H9 (cell line): ENCODE results near the gene UNC5A. TPM values are rescaled to one million over a fixed set of nuclear protein-coding genes. Genes with fewer than 3 reads are reported as not detected.

Source experiments
- DNase-seq: peaks from one replicate; pipeline ENCODE4 v3.0.0-alpha.2; 2017
- H2AFZ ChIP-seq: one replicate; pipeline ENCODE4 v1.6.1; 2013; ENCODE audit warnings: mild to moderate bottlenecking, low read length, control low read depth, moderate library complexity
- H2AK5ac ChIP-seq: 2 replicates; pipeline ENCODE4 v1.6.1; 2013; ENCODE audit warnings: low read length, control low read depth, mixed read lengths; ENCODE audit not compliant: insufficient read length
- H2BK120ac ChIP-seq: one replicate; pipeline ENCODE4 v1.6.1; 2013; ENCODE audit warnings: low read depth, mild to moderate bottlenecking, low read length, control low read depth, inconsistent platforms; ENCODE audit not compliant: poor library complexity, severe bottlenecking
- H2BK12ac ChIP-seq: 2 replicates; pipeline ENCODE4 v1.6.1; 2013; ENCODE audit warnings: low read length, control low read depth, mixed read lengths, low read depth; ENCODE audit not compliant: insufficient read length
- H2BK15ac ChIP-seq: 2 replicates; pipeline ENCODE4 v1.6.1; 2013; ENCODE audit warnings: low read depth, low read length, control low read depth
- H2BK20ac ChIP-seq: one replicate; pipeline ENCODE4 v1.6.1; 2013; ENCODE audit warnings: low read depth, mild to moderate bottlenecking, low read length, control low read depth, inconsistent platforms; ENCODE audit not compliant: poor library complexity, severe bottlenecking
- H2BK5ac ChIP-seq: 2 replicates; pipeline ENCODE4 v1.6.1; 2013; ENCODE audit warnings: low read length, control low read depth, mixed read lengths; ENCODE audit not compliant: insufficient read length
- H3K14ac ChIP-seq: 2 replicates; pipeline ENCODE4 v1.6.1; 2013; ENCODE audit warnings: low read length, control low read depth; ENCODE audit not compliant: insufficient read depth
- H3K18ac ChIP-seq: 2 replicates; pipeline ENCODE4 v1.6.1; 2013; ENCODE audit warnings: low read depth, mild to moderate bottlenecking, mixed read lengths, low read length, control low read depth; ENCODE audit not compliant: insufficient read length
- H3K23ac ChIP-seq: 2 replicates; pipeline ENCODE4 v1.6.1; 2013; ENCODE audit warnings: low read length, control low read depth, mixed read lengths, low read depth; ENCODE audit not compliant: insufficient read length
- H3K23me2 ChIP-seq: 2 replicates; pipeline ENCODE4 v1.6.1; 2013; ENCODE audit warnings: low read depth, mild to moderate bottlenecking, mixed read lengths, low read length, control low read depth; ENCODE audit not compliant: insufficient read length, poor library complexity, severe bottlenecking
- H3K27ac ChIP-seq: 2 replicates; pipeline ENCODE4 v1.5.1; 2013; ENCODE audit warnings: low read length, control low read depth, mixed read lengths, low read depth; ENCODE audit not compliant: insufficient read length
- H3K27me3 ChIP-seq: 2 replicates; pipeline ENCODE4 v1.6.1; 2013; ENCODE audit warnings: low read length, control low read depth, inconsistent platforms; ENCODE audit not compliant: insufficient read depth
- H3K4ac ChIP-seq: 2 replicates; pipeline ENCODE4 v1.6.1; 2013; ENCODE audit warnings: low read depth, mild to moderate bottlenecking, control low read depth, inconsistent platforms, low read length, moderate library complexity
- H3K4me1 ChIP-seq: 2 replicates; pipeline ENCODE4 v1.6.1; 2013; ENCODE audit warnings: low read length, control low read depth, inconsistent platforms; ENCODE audit not compliant: insufficient read depth
- H3K4me2 ChIP-seq: 2 replicates; pipeline ENCODE4 v1.6.1; 2013; ENCODE audit warnings: low read length, control low read depth, mixed read lengths; ENCODE audit not compliant: insufficient read length, insufficient read depth
- H3K56ac ChIP-seq: 2 replicates; pipeline ENCODE4 v1.6.1; 2013; ENCODE audit warnings: low read depth, mild to moderate bottlenecking, mixed read lengths, low read length, control low read depth; ENCODE audit not compliant: insufficient read length
- H3K79me1 ChIP-seq: 2 replicates; pipeline ENCODE4 v1.6.1; 2013; ENCODE audit warnings: low read depth, mild to moderate bottlenecking, moderate library complexity, low read length, control low read depth, inconsistent platforms; ENCODE audit not compliant: insufficient read depth, poor library complexity, severe bottlenecking
- H3K79me2 ChIP-seq: 2 replicates; pipeline ENCODE4 v1.6.1; 2013; ENCODE audit warnings: low read length, control low read depth, inconsistent platforms; ENCODE audit not compliant: insufficient read depth
- H3K9ac ChIP-seq: 2 replicates; pipeline ENCODE4 v1.6.1; 2013; ENCODE audit warnings: low read length, control low read depth, mixed read lengths; ENCODE audit not compliant: insufficient read length; ENCODE audit errors: extremely low read depth
- H3K9me3 ChIP-seq: one replicate; pipeline ENCODE4 v1.6.1; 2013; ENCODE audit warnings: low read depth, low read length, inconsistent platforms; ENCODE audit not compliant: control insufficient read depth
- H3T11ph ChIP-seq: one replicate; pipeline ENCODE4 v1.6.1; 2013; ENCODE audit warnings: mild to moderate bottlenecking, low read length, control low read depth, inconsistent platforms
- H4K20me1 ChIP-seq: one replicate; pipeline ENCODE4 v1.6.1; 2013; ENCODE audit not compliant: control insufficient read depth, insufficient read length, insufficient read depth
- H4K5ac ChIP-seq: 2 replicates; pipeline ENCODE4 v1.6.1; 2013; ENCODE audit warnings: low read depth, mild to moderate bottlenecking, mixed read lengths, low read length, control low read depth; ENCODE audit not compliant: insufficient read length
- H4K8ac ChIP-seq: replicated peaks from 2 replicates; pipeline ENCODE4 v1.6.1; 2013; ENCODE audit warnings: low read length, control low read depth, mixed read lengths, low read depth; ENCODE audit not compliant: insufficient read length
- H4K91ac ChIP-seq: 2 replicates; pipeline ENCODE4 v1.6.1; 2013; ENCODE audit warnings: low read depth, mild to moderate bottlenecking, moderate library complexity, mixed read lengths, low read length, control low read depth; ENCODE audit not compliant: insufficient read length
- H3K27ac Mint-ChIP-seq, 3 experiments: 2 replicates in 2 of 3; 3 replicates in 1 of 3; pipeline ENCODE4 v1.8.0; 2020 to 2021; ENCODE audit warnings: mixed read lengths in 3 of 3, mild to moderate bottlenecking in 1 of 3, moderate library complexity in 1 of 3
- H3K27me3 Mint-ChIP-seq: 2 replicates; pipeline ENCODE4 v1.8.0; 2021; ENCODE audit warnings: low read depth, mild to moderate bottlenecking, moderate library complexity, mixed read lengths
- H3K36me3 Mint-ChIP-seq, 3 experiments: 2 replicates in 2 of 3; 3 replicates in 1 of 3; pipeline ENCODE4 v1.8.0; 2020 to 2021; ENCODE audit warnings: low read depth in 3 of 3, mixed read lengths in 3 of 3; ENCODE audit not compliant: insufficient read depth in 1 of 3
- H3K4me1 Mint-ChIP-seq, 2 experiments: 2 replicates each; pipeline ENCODE4 v1.8.0; 2020; ENCODE audit warnings: mixed read lengths in 2 of 2
- H3K4me3 Mint-ChIP-seq, 2 experiments: 2 replicates in 1 of 2; 3 replicates in 1 of 2; pipeline ENCODE4 v1.8.0; 2020 to 2021; ENCODE audit warnings: mild to moderate bottlenecking in 2 of 2, mixed read lengths in 2 of 2, moderate library complexity in 1 of 2
- H3K9me3 Mint-ChIP-seq, 2 experiments: 2 replicates in 1 of 2; 3 replicates in 1 of 2; pipeline ENCODE4 v1.8.0; 2020; ENCODE audit warnings: mild to moderate bottlenecking in 2 of 2, mixed read lengths in 2 of 2, moderate library complexity in 1 of 2
- CTCF ChIP-seq: fragments of 200-600 bp; sonication (generic); conservative IDR thresholded peaks from 3 replicates; pipeline ENCODE4 v1.8.0; 2021; ENCODE audit warnings: antibody characterized with exemption, mild to moderate bottlenecking
- WGBS: extraction: QIAGEN DNeasy Blood & Tissue Kit; methylation state at CpG from one replicate; pipeline ENCODE4 v1.1.7; 2013; ENCODE audit warnings: missing lambda C conversion rate, low lambda C conversion rate, mixed read lengths; ENCODE audit not compliant: insufficient read length; ENCODE audit errors: extremely low coverage; 5-methylcytosine and 5-hydroxymethylcytosine counted together
- total RNA-seq: library from RNA; stranded (reverse); gene quantifications from 2 replicates; pipeline ENCODE4 v1.2.1, GENCODE V29; 2021

Gene UNC5A
- total RNA-seq, 1 experiment from 2014 or later = 4.4 TPM

GRCh38 chr5:176799488-176799887, 10.9 kb upstream of the UNC5A start:
- H4K91ac ChIP-seq = no peak overlapping the region
- H4K5ac ChIP-seq = no peak overlapping the region
- no peak overlapping the region for H2BK15ac ChIP-seq
- H3K9me3 Mint-ChIP-seq = no peaks in the 10 kb centered on the region; a peak in 2 of 5 replicates
- DNase-seq = no peak
- no peak overlapping the region for H2BK5ac ChIP-seq
- H3K23ac ChIP-seq = no peak overlapping the region
- H2BK120ac ChIP-seq = no peak overlapping the region
- H3K36me3 Mint-ChIP-seq = no peaks in the 10 kb centered on the region
- peaks cover 20 to 21% of the 10 kb centered on the region in 2 experiments for H3K4me1 Mint-ChIP-seq
- H2AK5ac ChIP-seq = no peak overlapping the region
- H3K4me1 ChIP-seq = no peaks in the 10 kb centered on the region
- no peak overlapping the region for H3K4me2 ChIP-seq
- H3K9me3 ChIP-seq = no peaks in the 10 kb centered on the region
- no peak overlapping the region for H3K4me3 Mint-ChIP-seq
- H2BK20ac ChIP-seq = no peak overlapping the region
- H3K9ac ChIP-seq = no peak overlapping the region
- no peak overlapping the region for H3K56ac ChIP-seq
- no peak overlapping the region for H3K27ac Mint-ChIP-seq
- H3K27me3 Mint-ChIP-seq = peaks cover 22% of the 10 kb centered on the region
- no peak overlapping the region for H3K27ac ChIP-seq
- no peaks in the 10 kb centered on the region for H3K79me2 ChIP-seq
- WGBS = no CpG with 5 or more reads among the region's 12 CpGs
- H3K79me1 ChIP-seq = no peaks in the 10 kb centered on the region
- no peak for TF ChIP-seq CTCF
- no peaks in the 10 kb centered on the region for H3K27me3 ChIP-seq
- H3K4ac ChIP-seq = no peak overlapping the region
- no peaks in the 10 kb centered on the region for H3K23me2 ChIP-seq
- no peak overlapping the region for H2AFZ ChIP-seq
- no peak overlapping the region for H2BK12ac ChIP-seq
- H3T11ph ChIP-seq = no peak overlapping the region
- H4K8ac ChIP-seq = no peak overlapping the region
- H4K20me1 ChIP-seq = no peaks in the 10 kb centered on the region
- no peak overlapping the region for H3K18ac ChIP-seq
- no peak overlapping the region for H3K14ac ChIP-seq
